AG04449 (cell line): ENCODE data around the gene STAM2.

Source experiments
- CTCF ChIA-PET: fragments of 350-600 bp; formaldehyde crosslinking; extraction: SDS; loops from one replicate; lab custom pipeline; 2021; ENCODE audit warnings: antibody characterized with exemption; lab: Yijun Ruan, JAX
- POLR2A ChIA-PET: fragments of 400-600, 350-600 bp; formaldehyde crosslinking; extraction: SDS; loops from one replicate; lab custom pipeline; 2020; ENCODE audit warnings: antibody characterized with exemption, inconsistent platforms; lab: Yijun Ruan, JAX
- DNase-seq: peaks from one replicate; pipeline ENCODE4 v3.0.0-alpha.2; 2010; ENCODE audit warnings: low read depth, low spot score
- H3K4me3 ChIP-seq: 2 replicates; pipeline ENCODE4 v1.5.1; 2011; ENCODE audit warnings: low read depth, mild to moderate bottlenecking, control low read depth, low read length
- TF ChIP-seq, protein P1 (sequence below): IDR thresholded peaks from one replicate; pipeline ENCODE4 v1.5.1; 2011; ENCODE audit warnings: mild to moderate bottlenecking, moderate library complexity, low read length, control low read depth, inconsistent platforms; ENCODE audit not compliant: insufficient read depth; ENCODE audit errors: missing control alignments

The STAM2 gene

DNA sequence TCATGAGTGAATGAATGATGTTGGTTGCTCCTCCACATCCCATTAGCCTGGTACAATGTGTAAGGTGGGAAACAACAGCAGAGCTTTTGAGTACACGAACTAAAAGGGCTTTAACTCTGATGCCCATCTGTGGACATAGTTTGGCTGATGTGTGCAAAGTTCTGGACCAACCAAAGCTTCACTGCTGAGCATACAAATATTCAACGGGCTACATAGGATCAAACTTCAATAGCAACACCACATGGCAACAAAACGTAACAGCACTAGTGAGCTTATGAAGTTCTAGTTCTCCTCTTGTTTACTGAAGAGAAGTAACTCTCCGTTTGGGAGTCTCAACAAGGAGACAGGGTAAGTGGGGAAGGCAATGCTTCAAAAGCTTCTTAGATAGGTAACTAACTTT, 20.4 kb downstream of the STAM2 start:
- no peak overlapping the region for H3K4me3 ChIP-seq
- ChIA-PET CTCF (interaction anchor here (1.2 to 1.4 kb wide), 4 partner anchors 9 to 129 kb away, joined by 3 to 5 read pairs (median 4); no protein-coding TSS in a partner anchor), POLR2A (no interaction called here)
- TF ChIP-seq, protein P1, sequence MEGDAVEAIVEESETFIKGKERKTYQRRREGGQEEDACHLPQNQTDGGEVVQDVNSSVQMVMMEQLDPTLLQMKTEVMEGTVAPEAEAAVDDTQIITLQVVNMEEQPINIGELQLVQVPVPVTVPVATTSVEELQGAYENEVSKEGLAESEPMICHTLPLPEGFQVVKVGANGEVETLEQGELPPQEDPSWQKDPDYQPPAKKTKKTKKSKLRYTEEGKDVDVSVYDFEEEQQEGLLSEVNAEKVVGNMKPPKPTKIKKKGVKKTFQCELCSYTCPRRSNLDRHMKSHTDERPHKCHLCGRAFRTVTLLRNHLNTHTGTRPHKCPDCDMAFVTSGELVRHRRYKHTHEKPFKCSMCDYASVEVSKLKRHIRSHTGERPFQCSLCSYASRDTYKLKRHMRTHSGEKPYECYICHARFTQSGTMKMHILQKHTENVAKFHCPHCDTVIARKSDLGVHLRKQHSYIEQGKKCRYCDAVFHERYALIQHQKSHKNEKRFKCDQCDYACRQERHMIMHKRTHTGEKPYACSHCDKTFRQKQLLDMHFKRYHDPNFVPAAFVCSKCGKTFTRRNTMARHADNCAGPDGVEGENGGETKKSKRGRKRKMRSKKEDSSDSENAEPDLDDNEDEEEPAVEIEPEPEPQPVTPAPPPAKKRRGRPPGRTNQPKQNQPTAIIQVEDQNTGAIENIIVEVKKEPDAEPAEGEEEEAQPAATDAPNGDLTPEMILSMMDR = no peak
- DNase-seq = no peak

DNA sequence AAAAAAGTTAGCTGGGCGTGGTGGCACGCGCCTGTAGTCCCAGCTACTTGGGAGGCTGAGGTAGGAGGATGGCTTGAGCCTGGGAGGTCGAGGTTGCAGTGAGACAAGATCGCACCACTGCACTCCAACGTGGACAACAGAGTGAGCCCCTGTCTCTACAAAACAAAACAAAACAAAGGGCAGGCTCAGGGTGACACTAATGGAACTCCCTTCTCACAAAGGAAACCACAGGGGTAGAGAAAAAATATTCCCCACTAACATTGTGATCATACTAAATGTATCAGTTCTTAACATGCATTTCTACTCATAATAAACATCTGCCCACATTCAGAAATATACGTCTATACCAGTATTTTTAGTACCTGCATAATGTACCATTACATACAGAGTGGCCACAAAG, 21.1 kb downstream of the STAM2 start:
- POLR2A ChIA-PET = interaction anchor here (1.4 kb wide), 1 partner anchor 21 kb away, joined by 3 read pairs; the partner anchor contains the start of gene STAM2
- no peak overlapping the region for H3K4me3 ChIP-seq
- TF ChIP-seq, protein P1 = no peak
- CTCF ChIA-PET = interaction anchor here (1.3 to 1.5 kb wide), 3 partner anchors 116 to 129 kb away, joined by 4 to 5 read pairs (median 4); no protein-coding TSS in a partner anchor
- no peak for DNase-seq

DNA sequence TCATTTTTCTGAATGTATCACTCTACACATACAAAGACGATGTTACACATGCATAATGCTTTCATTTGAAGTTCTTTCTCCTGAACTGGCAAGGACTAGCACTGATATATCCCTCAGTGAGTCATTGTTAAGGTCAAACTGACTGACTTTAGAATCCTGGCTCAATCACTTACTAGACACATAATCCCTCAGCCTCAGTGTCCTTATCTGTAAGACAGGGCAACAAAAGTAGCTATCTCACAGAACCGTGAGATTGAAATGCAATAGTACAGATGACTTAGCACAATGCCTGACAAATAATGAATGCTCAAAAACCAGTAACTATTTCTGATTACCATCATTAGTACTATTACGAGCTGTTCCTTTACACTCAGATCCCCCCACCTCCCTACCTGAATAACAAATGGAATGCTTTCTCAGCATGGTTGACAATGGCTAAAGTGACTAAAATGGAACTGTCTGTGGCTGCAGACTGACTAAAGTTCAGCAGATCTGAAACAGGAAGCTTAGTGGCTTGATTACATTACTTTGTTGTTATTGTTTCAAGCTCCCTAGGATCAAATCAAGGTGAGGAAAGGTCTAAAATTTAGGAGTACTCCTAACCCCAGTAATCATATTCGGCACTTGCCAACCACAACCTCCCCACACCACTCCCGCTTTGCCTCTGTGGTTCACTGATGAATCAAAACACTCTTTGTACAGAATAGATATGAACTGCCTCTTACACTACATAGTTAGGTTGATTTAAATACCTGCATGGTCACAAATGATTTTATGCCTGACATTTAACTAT, 40.9 kb downstream of the STAM2 start:
- ChIA-PET POLR2A (no interaction called here), CTCF (interaction anchor here (1.3 kb wide), 1 partner anchor 98 kb away, joined by 3 read pairs; no protein-coding TSS in a partner anchor)
- TF ChIP-seq, protein P1 = no peak
- H3K4me3 ChIP-seq = no peak overlapping the region
- DNase-seq = no peak

DNA sequence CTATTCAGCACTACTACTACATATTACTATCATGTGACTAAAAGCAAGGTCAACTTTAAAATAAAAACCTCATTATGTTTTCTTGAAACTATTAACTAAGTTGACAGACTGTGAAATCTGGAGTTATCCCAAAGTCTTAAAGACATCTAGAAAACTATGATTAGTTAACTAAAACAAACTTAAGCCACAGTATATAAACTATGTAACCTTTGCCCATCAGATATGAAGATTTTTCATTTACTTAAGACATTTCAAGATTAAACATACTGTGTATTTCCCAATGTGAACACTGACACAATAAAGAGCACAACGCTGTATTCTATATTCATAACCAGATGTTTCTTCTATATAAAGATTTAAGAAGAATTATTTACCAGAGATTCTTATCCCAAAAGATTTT, 43.3 kb downstream of the STAM2 start:
- no peak for DNase-seq
- ChIA-PET POLR2A (no interaction called here), CTCF (no interaction called here)
- TF ChIP-seq, protein P1 = no peak
- no peak overlapping the region for H3K4me3 ChIP-seq

DNA sequence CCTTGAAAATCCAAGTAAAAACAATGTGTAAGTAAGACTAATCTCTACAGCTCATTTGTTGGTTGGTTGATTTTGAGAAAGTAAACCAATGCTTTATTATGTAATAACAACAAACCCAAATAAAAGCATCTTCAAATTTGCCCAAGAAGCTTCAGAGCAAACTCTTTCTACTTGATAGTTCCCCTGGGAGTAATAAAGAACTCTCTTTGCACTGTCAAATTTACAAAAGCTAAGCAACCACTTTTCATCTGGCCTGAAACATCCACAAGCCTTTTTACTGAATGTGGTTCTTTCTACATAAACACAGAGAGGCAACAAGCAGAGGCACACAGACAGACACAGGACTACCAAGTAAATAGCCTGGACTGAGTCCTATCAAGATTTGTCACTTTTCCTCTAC, 47.9 kb downstream of the STAM2 start:
- H3K4me3 ChIP-seq = no peak overlapping the region
- POLR2A ChIA-PET = no interaction called here
- no peak for DNase-seq
- TF ChIP-seq, protein P1 = no peak
- CTCF ChIA-PET = interaction anchor here (0.8 kb wide), 1 partner anchor 82 kb away, joined by 3 read pairs; no protein-coding TSS in a partner anchor

DNA sequence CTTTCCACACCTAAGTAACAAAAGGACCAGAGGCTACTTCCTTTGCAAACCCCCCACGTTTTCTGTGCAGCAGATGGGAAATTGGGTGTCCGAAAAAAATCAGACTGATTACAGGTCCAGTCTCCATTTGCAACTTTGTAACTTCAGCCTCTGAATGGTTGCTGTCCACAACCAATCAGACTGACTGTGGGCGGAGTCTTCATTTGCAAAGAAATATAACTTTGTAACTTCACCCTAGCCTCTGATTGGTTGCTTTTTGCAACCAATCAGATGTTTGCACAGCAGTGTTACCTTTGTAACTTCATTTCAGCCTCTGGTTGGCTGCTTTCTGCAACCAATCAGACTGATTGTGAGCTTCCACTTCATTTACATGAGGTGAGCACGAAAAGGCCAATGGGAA, 48.9 kb downstream of the STAM2 start:
- H3K4me3 ChIP-seq = no peak overlapping the region
- ChIA-PET POLR2A (no interaction called here), CTCF (no interaction called here)
- DNase-seq = no peak
- TF ChIP-seq, protein P1 = no peak
